GM19463 (cell line): Measurements from ENCODE around the gene PSMD14.
"Not testable (repeated sequence)": the region's sequence is repeated elsewhere in the genome, so short reads cannot be mapped to it uniquely, and the experiment has no call there.

Experiments
- ATAC-seq: cut with Tn5 transposase; IDR thresholded peaks from one replicate; pipeline ENCODE4 v1.9.1; 2021; ENCODE audit warnings: mild to moderate bottlenecking, moderate library complexity; ENCODE audit not compliant: unreplicated experiment

The PSMD14 gene

GRCh38 chr2:161308178-161308955 is at the start of gene PSMD14:
Gene PSMD14, plus strand, starts transcription at chr2:161308425. Its CDS starts 10,401 bp downstream, at chr2:161318826.
- ATAC-seq, result peak; percentile 97

- no peak for ATAC-seq
Observed at GRCh38 chr2:161265874-161266273, 42.4 kb upstream of the PSMD14 start.

- no peak for ATAC-seq
Observed at GRCh38 chr2:161269111-161269510, 39.1 kb upstream of the PSMD14 start.

- peak; percentile 77 for ATAC-seq
Observed at GRCh38 chr2:161273038-161273760, 35.0 kb upstream of the PSMD14 start.

DNA sequence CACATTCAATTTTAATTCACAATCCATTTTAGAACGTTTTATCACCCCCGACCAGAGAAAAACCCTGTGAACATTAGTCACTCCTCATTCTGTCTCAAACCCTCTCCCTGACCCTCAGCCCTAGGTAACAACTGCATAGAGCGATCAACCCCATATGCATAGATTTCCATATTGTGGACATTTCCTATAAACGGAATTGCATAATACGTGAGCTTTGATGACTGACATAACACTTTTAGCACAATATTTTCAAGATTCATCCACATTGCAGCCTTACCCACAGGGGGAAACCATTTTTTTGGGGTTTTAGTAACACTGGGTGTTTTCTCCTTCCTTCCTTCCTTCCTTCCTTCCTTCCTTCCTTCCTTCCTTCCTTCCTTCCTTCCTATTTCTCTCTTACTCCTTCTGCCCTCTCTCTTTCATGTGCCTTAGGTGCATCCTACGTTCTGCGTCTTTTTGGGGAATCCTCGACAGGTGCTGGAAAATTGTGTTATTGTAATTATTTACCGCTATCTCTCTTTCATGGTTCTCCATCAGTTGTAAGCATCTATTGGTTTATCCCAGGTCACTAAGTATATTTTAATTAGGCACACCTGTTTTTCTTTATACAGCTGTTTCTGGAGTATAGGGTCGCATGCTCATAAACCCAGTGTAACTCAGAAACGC is 29.5 kb upstream of the PSMD14 start:
- ATAC-seq, result not testable (repeated sequence)

- not testable (repeated sequence) for ATAC-seq
Observed at GRCh38 chr2:161279230-161279815, 28.9 kb upstream of the PSMD14 start.

GRCh38 chr2:161280906-161281323 is 27.3 kb upstream of the PSMD14 start:
- ATAC-seq, result not testable (repeated sequence)

- not testable (repeated sequence) for ATAC-seq
Observed at GRCh38 chr2:161281615-161282310, 26.5 kb upstream of the PSMD14 start.

DNA sequence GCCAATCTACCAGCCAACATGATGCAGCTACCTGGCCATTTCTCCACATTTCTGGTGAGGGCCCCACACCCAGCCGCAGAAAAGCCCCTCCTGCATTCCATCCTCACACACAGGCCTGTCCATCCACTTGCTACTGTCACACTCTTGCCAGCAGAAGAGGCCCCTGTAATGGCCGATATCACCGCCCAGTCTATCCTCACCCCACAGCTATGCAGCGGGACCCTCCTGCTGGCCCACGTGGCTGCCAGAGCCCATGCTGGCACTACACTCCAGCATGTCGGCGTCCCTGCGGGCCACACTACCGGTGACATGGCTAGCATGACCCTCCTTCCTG is 25.9 kb upstream of the PSMD14 start:
- not testable (repeated sequence) for ATAC-seq

GRCh38 chr2:161283926-161284325 is 24.3 kb upstream of the PSMD14 start:
- ATAC-seq, result no peak

- no peak for ATAC-seq
Observed at GRCh38 chr2:161303535-161304050, 4.6 kb upstream of the PSMD14 start.

GRCh38 chr2:161306919-161307318 is 1.3 kb upstream of the PSMD14 start:
- no peak for ATAC-seq

DNA sequence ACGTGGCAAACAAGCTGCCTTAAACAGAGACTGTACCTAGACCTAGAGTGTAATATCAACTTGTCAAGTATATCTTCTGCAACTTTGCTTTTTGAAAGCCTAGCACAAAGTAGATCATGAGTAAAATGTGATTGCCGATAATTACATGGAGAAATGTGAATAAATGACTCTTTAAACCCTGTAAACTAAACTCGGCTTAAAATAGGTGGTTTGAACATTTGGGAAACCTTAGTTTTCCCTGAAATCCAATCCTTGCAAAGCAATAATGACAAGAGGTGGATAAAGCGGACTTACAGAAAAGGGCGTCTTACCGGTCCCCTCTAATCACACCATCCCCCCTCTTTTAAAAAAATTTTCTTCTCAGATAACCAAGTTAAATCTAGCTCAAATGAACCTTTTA is 549 bp upstream of the PSMD14 start:
- no peak for ATAC-seq

- ATAC-seq, result no peak
Observed at GRCh38 chr2:161312996-161313395, 4.8 kb downstream of the PSMD14 start.

- ATAC-seq, result no peak
Observed at GRCh38 chr2:161315380-161315779, 7.2 kb downstream of the PSMD14 start.

DNA sequence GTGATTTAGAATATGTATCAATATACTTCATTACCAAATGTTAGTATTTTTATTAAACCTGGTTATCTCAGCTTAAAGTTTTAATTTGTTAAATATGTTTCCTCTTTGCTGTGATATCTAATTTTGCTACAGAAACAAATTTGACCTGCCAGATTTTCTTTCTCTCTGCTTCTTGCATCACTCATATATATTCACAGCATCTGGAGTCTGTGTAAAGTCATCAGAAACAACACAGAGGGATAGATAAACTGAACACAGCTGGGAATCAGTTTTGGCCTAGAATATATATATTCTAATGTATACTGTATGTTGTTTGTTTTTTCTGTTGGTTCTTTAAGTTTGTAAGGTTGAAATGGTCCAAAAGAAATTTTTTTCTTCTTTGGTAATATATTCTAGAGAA is 8.5 kb downstream of the PSMD14 start:
- no peak for ATAC-seq

GRCh38 chr2:161321944-161322648 is 13.9 kb downstream of the PSMD14 start:
- ATAC-seq, result no peak

GRCh38 chr2:161324876-161325275 is 16.7 kb downstream of the PSMD14 start:
- ATAC-seq, result no peak

GRCh38 chr2:161327582-161327981 is 19.4 kb downstream of the PSMD14 start:
- no peak for ATAC-seq
